Measurements from ENCODE around the gene TREX2.
"Not testable (repeated sequence)": the region's sequence is repeated elsewhere in the genome, so short reads cannot be mapped to it uniquely, and the experiment has no call there.

Gene TREX2

DNA sequence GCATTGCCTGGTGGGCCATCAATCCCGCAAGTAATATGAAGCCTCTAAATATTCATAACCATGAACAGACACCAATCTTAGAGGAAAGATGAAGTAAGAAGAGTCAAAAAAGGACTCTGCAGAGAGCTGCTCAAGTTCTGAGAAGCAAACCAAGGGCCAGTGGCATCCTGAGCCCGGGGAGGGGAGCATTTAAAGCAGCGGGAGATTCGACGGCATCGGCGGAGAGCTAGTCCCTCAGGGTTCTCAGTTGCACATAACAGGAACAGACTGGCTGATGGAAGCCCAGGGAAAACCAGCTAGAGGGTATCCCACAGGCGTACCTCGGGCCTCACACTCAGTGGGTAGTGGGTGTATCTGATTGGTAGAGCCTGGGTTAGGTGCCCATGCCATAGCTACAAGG, 39.8 kb downstream of the TREX2 start:
- no peaks in the 10 kb centered on the region for H3K4me1 ChIP-seq (ENCODE audit: control insufficient read depth, low read depth, low read length)
- no peak overlapping the region for H3K9ac ChIP-seq (ENCODE audit: low read length)
- DNase-seq = no peak
- H3K79me1 ChIP-seq (ENCODE audit: low read length) = no peaks in the 10 kb centered on the region
- no peak overlapping the region for H3K23ac ChIP-seq (ENCODE audit: low read length)
- H3K56ac ChIP-seq (ENCODE audit: low read length) = no peak overlapping the region
- H3K4me3 ChIP-seq (ENCODE audit: low read length) = no peak overlapping the region
- no peak overlapping the region for H2BK5ac ChIP-seq (ENCODE audit: low read length)
- H3K4ac ChIP-seq (ENCODE audit: low read depth, low read length) = no peak overlapping the region
- H3K27ac ChIP-seq (ENCODE audit: low read depth, low read length) = no peak overlapping the region
- no CpG with 5 or more reads among the region's 9 CpGs for WGBS (ENCODE audit: extremely low coverage, insufficient coverage, low lambda C conversion rate)
- H3K4me2 ChIP-seq (ENCODE audit: low read length) = no peak overlapping the region
- H4K5ac ChIP-seq (ENCODE audit: low read length) = no peak overlapping the region
- H2BK120ac ChIP-seq (ENCODE audit: low read depth, low read length) = no peak overlapping the region
- no peaks in the 10 kb centered on the region for H3K36me3 ChIP-seq (ENCODE audit: control insufficient read depth, insufficient read depth, low read length)
- H3K27me3 ChIP-seq (ENCODE audit: insufficient read depth, low read length, poor library complexity) = no peaks in the 10 kb centered on the region
- no peak overlapping the region for H2AK5ac ChIP-seq (ENCODE audit: low read length)
- no peak overlapping the region for H2BK15ac ChIP-seq (replicated peaks; ENCODE audit: low read depth)
- H4K8ac ChIP-seq (ENCODE audit: low read depth, low read length) = no peak overlapping the region
- H3K79me2 ChIP-seq (ENCODE audit: control insufficient read depth, insufficient read depth, low read length) = no peaks in the 10 kb centered on the region
- no peak overlapping the region for H3K18ac ChIP-seq (ENCODE audit: low read length)

- DNase-seq = no peak
- H3K9ac ChIP-seq (ENCODE audit: low read length) = no peak overlapping the region
- H3K27me3 ChIP-seq (ENCODE audit: insufficient read depth, low read length, poor library complexity) = no peaks in the 10 kb centered on the region
- no peak overlapping the region for H2BK120ac ChIP-seq (ENCODE audit: low read depth, low read length)
- H2BK5ac ChIP-seq (ENCODE audit: low read length) = no peak overlapping the region
- no peaks in the 10 kb centered on the region for H3K36me3 ChIP-seq (ENCODE audit: control insufficient read depth, insufficient read depth, low read length)
- H3K56ac ChIP-seq (ENCODE audit: low read length) = no peak overlapping the region
- H3K4ac ChIP-seq (ENCODE audit: low read depth, low read length) = no peak overlapping the region
- no peak overlapping the region for H3K18ac ChIP-seq (ENCODE audit: low read length)
- no peak overlapping the region for H3K27ac ChIP-seq (ENCODE audit: low read depth, low read length)
- H4K5ac ChIP-seq (ENCODE audit: low read length) = no peak overlapping the region
- H3K79me1 ChIP-seq (ENCODE audit: low read length) = no peaks in the 10 kb centered on the region
- H2AK5ac ChIP-seq (ENCODE audit: low read length) = no peak overlapping the region
- no peak overlapping the region for H3K23ac ChIP-seq (ENCODE audit: low read length)
- no peak overlapping the region for H3K4me2 ChIP-seq (ENCODE audit: low read length)
- no peak overlapping the region for H2BK15ac ChIP-seq (replicated peaks; ENCODE audit: low read depth)
- H4K8ac ChIP-seq (ENCODE audit: low read depth, low read length) = no peak overlapping the region
- no peaks in the 10 kb centered on the region for H3K79me2 ChIP-seq (ENCODE audit: control insufficient read depth, insufficient read depth, low read length)
- H3K4me3 ChIP-seq (ENCODE audit: low read length) = no peak overlapping the region
- H3K4me1 ChIP-seq (ENCODE audit: control insufficient read depth, low read depth, low read length) = no peaks in the 10 kb centered on the region
- no CpG with 5 or more reads among the region's 5 CpGs for WGBS (ENCODE audit: extremely low coverage, insufficient coverage, low lambda C conversion rate)
Measured at GRCh38 chrX:153405426-153405825, 40.4 kb downstream of the TREX2 start.

GRCh38 chrX:153404333-153404732, 41.5 kb downstream of the TREX2 start:
- WGBS (ENCODE audit: extremely low coverage, insufficient coverage, low lambda C conversion rate) = no CpG with 5 or more reads among the region's 5 CpGs
- not testable (repeated sequence) for H3K4me1 ChIP-seq (ENCODE audit: control insufficient read depth, low read depth, low read length); H3K4me2 ChIP-seq (ENCODE audit: low read length); H3K79me2 ChIP-seq (ENCODE audit: control insufficient read depth, insufficient read depth, low read length); DNase-seq; H3K18ac ChIP-seq (ENCODE audit: low read length); H4K5ac ChIP-seq (ENCODE audit: low read length); H3K23ac ChIP-seq (ENCODE audit: low read length); H3K27me3 ChIP-seq (ENCODE audit: insufficient read depth, low read length, poor library complexity); H2BK5ac ChIP-seq (ENCODE audit: low read length); H2AK5ac ChIP-seq (ENCODE audit: low read length); H3K56ac ChIP-seq (ENCODE audit: low read length); H2BK120ac ChIP-seq (ENCODE audit: low read depth, low read length); H3K4me3 ChIP-seq (ENCODE audit: low read length); H3K36me3 ChIP-seq (ENCODE audit: control insufficient read depth, insufficient read depth, low read length); H3K9ac ChIP-seq (ENCODE audit: low read length); H2BK15ac ChIP-seq (replicated peaks; ENCODE audit: low read depth); H3K79me1 ChIP-seq (ENCODE audit: low read length); H4K8ac ChIP-seq (ENCODE audit: low read depth, low read length); H3K27ac ChIP-seq (ENCODE audit: low read depth, low read length); H3K4ac ChIP-seq (ENCODE audit: low read depth, low read length)

GRCh38 chrX:153401133-153401764, 44.6 kb downstream of the TREX2 start, which contains the start of gene PNMA6E:
TSS of gene PNMA6E (minus strand) at chrX:153401350. CDS start at chrX:153398849, 2,501 bp downstream.
- Histone ChIP-seq H3K4me3 (ENCODE audit: low read length) (no peak within 1 kb of the TSS), H3K4ac (ENCODE audit: low read depth, low read length) (no peak within 1 kb of the TSS), H2AK5ac (ENCODE audit: low read length) (no peak within 1 kb of the TSS), H3K79me2 (ENCODE audit: control insufficient read depth, insufficient read depth, low read length) (no peaks in the 10 kb centered on the region), H4K8ac (ENCODE audit: low read depth, low read length) (no peak within 1 kb of the TSS), H3K4me1 (ENCODE audit: control insufficient read depth, low read depth, low read length) (no peaks in the 10 kb centered on the region), H3K79me1 (ENCODE audit: low read length) (no peaks in the 10 kb centered on the region), H3K4me2 (ENCODE audit: low read length) (no peak within 1 kb of the TSS), H3K18ac (ENCODE audit: low read length) (no peak within 1 kb of the TSS), H3K23ac (ENCODE audit: low read length) (no peak within 1 kb of the TSS), H3K27ac (ENCODE audit: low read depth, low read length) (no peak within 1 kb of the TSS), H2BK120ac (ENCODE audit: low read depth, low read length) (no peak within 1 kb of the TSS), H4K5ac (ENCODE audit: low read length) (no peak within 1 kb of the TSS), H3K56ac (ENCODE audit: low read length) (no peak within 1 kb of the TSS), H3K27me3 (ENCODE audit: insufficient read depth, low read length, poor library complexity) (no peaks in the 10 kb centered on the region), H3K36me3 (ENCODE audit: control insufficient read depth, insufficient read depth, low read length) (no peaks in the 10 kb centered on the region), H2BK5ac (ENCODE audit: low read length) (no peak within 1 kb of the TSS), H3K9ac (ENCODE audit: low read length) (no peak within 1 kb of the TSS), H2BK15ac (replicated peaks; ENCODE audit: low read depth) (no peak within 1 kb of the TSS)
- DNase-seq = peak; percentile 15
- WGBS (ENCODE audit: extremely low coverage, insufficient coverage, low lambda C conversion rate) = no CpG with 5 or more reads among the region's 29 CpGs

GRCh38 chrX:153400146-153401132, 45.4 kb downstream of the TREX2 start:
- Histone ChIP-seq H4K5ac (ENCODE audit: low read length) (no peak overlapping the region), H3K4ac (ENCODE audit: low read depth, low read length) (no peak overlapping the region), H3K9ac (ENCODE audit: low read length) (no peak overlapping the region), H2BK15ac (replicated peaks; ENCODE audit: low read depth) (no peak overlapping the region), H3K27ac (ENCODE audit: low read depth, low read length) (no peak overlapping the region), H3K18ac (ENCODE audit: low read length) (no peak overlapping the region), H3K4me3 (ENCODE audit: low read length) (no peak overlapping the region), H2AK5ac (ENCODE audit: low read length) (no peak overlapping the region), H3K4me1 (ENCODE audit: control insufficient read depth, low read depth, low read length) (no peaks in the 10 kb centered on the region), H3K27me3 (ENCODE audit: insufficient read depth, low read length, poor library complexity) (no peaks in the 10 kb centered on the region), H3K4me2 (ENCODE audit: low read length) (no peak overlapping the region), H2BK120ac (ENCODE audit: low read depth, low read length) (no peak overlapping the region), H3K36me3 (ENCODE audit: control insufficient read depth, insufficient read depth, low read length) (no peaks in the 10 kb centered on the region), H3K56ac (ENCODE audit: low read length) (no peak overlapping the region), H4K8ac (ENCODE audit: low read depth, low read length) (no peak overlapping the region), H3K23ac (ENCODE audit: low read length) (no peak overlapping the region), H3K79me1 (ENCODE audit: low read length) (no peaks in the 10 kb centered on the region), H3K79me2 (ENCODE audit: control insufficient read depth, insufficient read depth, low read length) (no peaks in the 10 kb centered on the region), H2BK5ac (ENCODE audit: low read length) (no peak overlapping the region)
- DNase-seq = peak; percentile 66
- WGBS (ENCODE audit: extremely low coverage, insufficient coverage, low lambda C conversion rate) = no CpG with 5 or more reads among the region's 60 CpGs

Data from mesendoderm (in vitro differentiated cells).